GM18867 (cell line): ENCODE data around the gene BMP8A.
"Not testable (repeated sequence)": the region's sequence is repeated elsewhere in the genome, so short reads cannot be mapped to it uniquely, and the experiment has no call there.

ENCODE experiments used
- ATAC-seq: cut with Tn5 transposase; IDR thresholded peaks from one replicate; pipeline ENCODE4 v1.9.1; 2021; ENCODE audit warnings: mild to moderate bottlenecking, moderate library complexity; ENCODE audit not compliant: unreplicated experiment

Gene BMP8A

GRCh38 chr1:39481289-39481688, 10.1 kb upstream of the BMP8A start:
- ATAC-seq, result no peak

- ATAC-seq, result no peak
These were observed 8.2 kb upstream of the BMP8A start for GRCh38 chr1:39483276-39483675.

- no peak for ATAC-seq
These were observed 6.9 kb upstream of the BMP8A start for GRCh38 chr1:39484564-39484963.

GRCh38 chr1:39485046-39485803, 6.2 kb upstream of the BMP8A start:
- no peak for ATAC-seq

- no peak for ATAC-seq
These were observed 3.4 kb upstream of the BMP8A start for GRCh38 chr1:39488012-39488545.

GRCh38 chr1:39488793-39489566, 2.5 kb upstream of the BMP8A start:
- ATAC-seq, result no peak

GRCh38 chr1:39489567-39490239, 1.7 kb upstream of the BMP8A start:
- ATAC-seq, result no peak

- ATAC-seq, result no peak
These were observed 765 bp upstream of the BMP8A start for GRCh38 chr1:39490596-39491145.

- peak; percentile 4 for ATAC-seq
These were observed 944 bp downstream of the BMP8A start for GRCh38 chr1:39492118-39493042.

GRCh38 chr1:39493043-39493810, 1.8 kb downstream of the BMP8A start:
- ATAC-seq, result not testable (repeated sequence)

- no peak for ATAC-seq
These were observed 3.4 kb downstream of the BMP8A start for GRCh38 chr1:39494671-39495410.

- ATAC-seq, result not testable (repeated sequence)
These were observed 5.1 kb downstream of the BMP8A start for GRCh38 chr1:39496520-39496919.

GRCh38 chr1:39497585-39497984, 6.1 kb downstream of the BMP8A start:
- no peak for ATAC-seq

GRCh38 chr1:39498096-39498710, 6.8 kb downstream of the BMP8A start:
- ATAC-seq, result not testable (repeated sequence)

- ATAC-seq, result not testable (repeated sequence)
These were observed 7.4 kb downstream of the BMP8A start for GRCh38 chr1:39498821-39499220.

- ATAC-seq, result no peak
These were observed 8.2 kb downstream of the BMP8A start for GRCh38 chr1:39499668-39500067.

- ATAC-seq, result no peak
These were observed 9.5 kb downstream of the BMP8A start for GRCh38 chr1:39500862-39501389.

- ATAC-seq, result no peak
These were observed 10.2 kb downstream of the BMP8A start for GRCh38 chr1:39501666-39502065.
